GM23338 (cell line): Measurements from ENCODE around the gene CAT. TPM values are rescaled to one million over a fixed set of nuclear protein-coding genes. Genes with fewer than 3 reads are reported as not detected.

Experiments used
- ATAC-seq: fragments of 200-7000 bp; cut with Tn5 transposase; 3 replicates; pipeline ENCODE4 v1.9.1; 2020
- DNase-seq: peaks from one replicate; pipeline ENCODE4 v3.0.0-alpha.2; 2015; ENCODE audit warnings: low spot score
- H2AFZ ChIP-seq: fragments of 200-600 bp; sonication (generic); 2 replicates; pipeline ENCODE4 v1.8.0; 2016; ENCODE audit warnings: antibody characterized with exemption, mild to moderate bottlenecking, moderate library complexity
- H3F3A ChIP-seq: fragments of 200-600 bp; sonication (generic); replicated peaks from 2 replicates; pipeline ENCODE4 v1.8.0; 2017; ENCODE audit warnings: antibody characterized with exemption, mixed run types, low read depth
- H3K27ac ChIP-seq: fragments of 200-600 bp; sonication (generic); 2 replicates; pipeline ENCODE4 v1.6.1; 2016; ENCODE audit warnings: low read depth
- H3K27me3 ChIP-seq: fragments of 200-600 bp; sonication (generic); 2 replicates; pipeline ENCODE4 v1.8.0; 2016; ENCODE audit warnings: mild to moderate bottlenecking, mixed run types, moderate library complexity; ENCODE audit not compliant: insufficient read depth
- H3K36me3 ChIP-seq: fragments of 200-600 bp; sonication (generic); 2 replicates; pipeline ENCODE4 v1.8.0; 2016; ENCODE audit warnings: mild to moderate bottlenecking; ENCODE audit not compliant: insufficient read depth
- H3K4me1 ChIP-seq: fragments of 200-600 bp; sonication (generic); 2 replicates; pipeline ENCODE4 v1.8.0; 2016; ENCODE audit warnings: mild to moderate bottlenecking, moderate library complexity; ENCODE audit not compliant: insufficient read depth
- H3K4me2 ChIP-seq: fragments of 200-600 bp; sonication (generic); 2 replicates; pipeline ENCODE4 v1.7.1; 2017; ENCODE audit warnings: mixed run types
- H3K4me3 ChIP-seq: fragments of 200-600 bp; sonication (generic); 2 replicates; pipeline ENCODE4 v1.6.1; 2016; ENCODE audit warnings: mixed run types
- H3K79me2 ChIP-seq: fragments of 200-600 bp; sonication (generic); replicated peaks from 2 replicates; pipeline ENCODE4 v1.8.0; 2017; ENCODE audit warnings: mild to moderate bottlenecking; ENCODE audit not compliant: insufficient read depth
- H3K9me2 ChIP-seq: fragments of 200-600 bp; sonication (generic); 2 replicates; pipeline ENCODE4 v1.8.0; 2017; ENCODE audit not compliant: insufficient read depth
- H4K20me1 ChIP-seq: fragments of 200-600 bp; sonication (generic); replicated peaks from 2 replicates; pipeline ENCODE4 v1.8.0; 2017; ENCODE audit warnings: mild to moderate bottlenecking; ENCODE audit not compliant: insufficient read depth
- H3K27ac Mint-ChIP-seq: 2 replicates; pipeline ENCODE4 v1.8.0; 2020; ENCODE audit warnings: inconsistent platforms, mild to moderate bottlenecking, moderate library complexity, mixed read lengths
- H3K27me3 Mint-ChIP-seq: 3 replicates; pipeline ENCODE4 v1.8.0; 2022; ENCODE audit warnings: low read depth, mild to moderate bottlenecking, moderate library complexity, mixed read lengths, inconsistent platforms; ENCODE audit not compliant: insufficient read depth, poor library complexity
- H3K36me3 Mint-ChIP-seq: 3 replicates; pipeline ENCODE4 v1.8.0; 2021; ENCODE audit warnings: low read depth, mild to moderate bottlenecking, inconsistent platforms, moderate library complexity, mixed read lengths
- H3K4me1 Mint-ChIP-seq: 3 replicates; pipeline ENCODE4 v1.8.0; 2020; ENCODE audit warnings: mild to moderate bottlenecking, inconsistent platforms, mixed read lengths
- H3K4me3 Mint-ChIP-seq: 3 replicates; pipeline ENCODE4 v1.8.0; 2021; ENCODE audit warnings: moderate library complexity, mild to moderate bottlenecking, inconsistent platforms, mixed read lengths
- H3K9me3 Mint-ChIP-seq: 3 replicates; pipeline ENCODE4 v1.8.0; 2020; ENCODE audit warnings: moderate library complexity, mild to moderate bottlenecking, inconsistent platforms, mixed read lengths
- EZH2 ChIP-seq: fragments of 200-600 bp; sonication (generic); IDR thresholded peaks from one replicate; pipeline ENCODE4 v1.8.0; 2017; ENCODE audit warnings: antibody characterized with exemption, mild to moderate bottlenecking, low read depth; ENCODE audit not compliant: unreplicated experiment
- EZH2phosphoT487 ChIP-seq: fragments of 200-600 bp; sonication (generic); IDR thresholded peaks from one replicate; pipeline ENCODE4 v1.8.1; 2018; ENCODE audit warnings: antibody characterized with exemption; ENCODE audit not compliant: unreplicated experiment
- JUNB ChIP-seq: IDR thresholded peaks from one replicate; pipeline ENCODE4 v1.6.1; 2016; ENCODE audit warnings: antibody characterized with exemption; ENCODE audit not compliant: unreplicated experiment
- NANOG ChIP-seq: IDR thresholded peaks from 2 replicates; pipeline ENCODE4 v1.6.1; 2016; ENCODE audit warnings: antibody characterized with exemption, borderline replicate concordance
- POLR2AphosphoS5 ChIP-seq: IDR thresholded peaks from 2 replicates; pipeline ENCODE4 v1.6.1; 2016; ENCODE audit warnings: antibody characterized with exemption, low read depth
- STAT1 ChIP-seq: IDR thresholded peaks from one replicate; pipeline ENCODE4 v1.6.1; 2016; ENCODE audit warnings: antibody characterized with exemption; ENCODE audit not compliant: unreplicated experiment
- ZNF114 ChIP-seq: fragments of 250-450 bp; sonication (Bioruptor Pico); IDR thresholded peaks from 2 replicates; pipeline ENCODE4 v1.5.0; 2020; ENCODE audit warnings: mild to moderate bottlenecking, moderate library complexity
- polyA plus RNA-seq: library from polyadenylated mRNA; unstranded; fragments of >200 nt; fragmentation: Nextera tagmentation; extraction: Ambion mirVana; gene quantifications from 2 replicates; pipeline ENCODE4 v1.2.1, GENCODE V29; 2016
- total RNA-seq: library from RNA; depleted of rRNA; stranded (reverse); fragments of >200 nt; shearing (Covaris generic); gene quantifications from 2 replicates; pipeline ENCODE4 v1.2.3, GENCODE V29; 2014
- TF ChIP-seq, protein P1 (sequence below): IDR thresholded peaks from one replicate; pipeline ENCODE4 v1.6.1; 2018; ENCODE audit warnings: antibody characterized with exemption; ENCODE audit not compliant: unreplicated experiment
- TF ChIP-seq, protein P2 (sequence below): IDR thresholded peaks from 2 replicates; pipeline ENCODE4 v1.6.1; 2016; ENCODE audit warnings: antibody characterized with exemption
- TF ChIP-seq, protein P3 (sequence below): fragments of 250-450 bp; sonication (Bioruptor Pico); IDR thresholded peaks from 2 replicates; pipeline ENCODE4 v1.5.0; 2020; ENCODE audit warnings: mild to moderate bottlenecking, moderate library complexity

CAT gene
- total and polyA plus RNA-seq, 2 experiments from 2014 or later: 15.9 to 24.0 TPM

DNA sequence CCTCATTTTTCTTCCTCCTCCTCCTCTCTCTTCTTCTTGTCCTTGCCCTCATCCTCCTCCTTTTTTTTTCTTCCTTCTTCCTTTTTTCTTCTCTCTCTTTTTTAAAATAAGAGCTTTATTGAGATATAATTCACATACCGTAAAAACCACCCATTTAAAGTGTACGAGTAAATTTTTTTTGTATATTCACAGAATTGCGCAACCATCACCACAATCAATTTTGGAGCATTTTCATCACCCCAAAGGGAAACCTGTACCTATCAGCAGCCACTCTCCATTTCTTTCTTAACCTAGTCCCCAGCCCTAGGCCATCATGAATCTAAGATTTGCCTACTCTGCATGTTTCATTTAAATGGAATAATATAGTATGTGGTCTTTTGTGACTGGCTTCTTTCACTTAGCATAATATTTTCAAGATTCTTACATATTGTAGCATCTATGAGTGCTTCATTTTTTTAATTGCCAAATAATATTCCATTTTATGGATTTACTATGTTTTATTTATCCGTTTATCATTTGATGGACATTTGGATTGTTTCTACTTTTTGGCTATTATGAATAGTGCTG, 35.0 kb downstream of the CAT start (continued):
- TF ChIP-seq ZNF114 (CRISPR knock-in tag) (no peak), JUNB (no peak), EZH2phosphoT487 (no peak), POLR2AphosphoS5 (no peak), STAT1 (no peak)
- TF ChIP-seq, protein P1, sequence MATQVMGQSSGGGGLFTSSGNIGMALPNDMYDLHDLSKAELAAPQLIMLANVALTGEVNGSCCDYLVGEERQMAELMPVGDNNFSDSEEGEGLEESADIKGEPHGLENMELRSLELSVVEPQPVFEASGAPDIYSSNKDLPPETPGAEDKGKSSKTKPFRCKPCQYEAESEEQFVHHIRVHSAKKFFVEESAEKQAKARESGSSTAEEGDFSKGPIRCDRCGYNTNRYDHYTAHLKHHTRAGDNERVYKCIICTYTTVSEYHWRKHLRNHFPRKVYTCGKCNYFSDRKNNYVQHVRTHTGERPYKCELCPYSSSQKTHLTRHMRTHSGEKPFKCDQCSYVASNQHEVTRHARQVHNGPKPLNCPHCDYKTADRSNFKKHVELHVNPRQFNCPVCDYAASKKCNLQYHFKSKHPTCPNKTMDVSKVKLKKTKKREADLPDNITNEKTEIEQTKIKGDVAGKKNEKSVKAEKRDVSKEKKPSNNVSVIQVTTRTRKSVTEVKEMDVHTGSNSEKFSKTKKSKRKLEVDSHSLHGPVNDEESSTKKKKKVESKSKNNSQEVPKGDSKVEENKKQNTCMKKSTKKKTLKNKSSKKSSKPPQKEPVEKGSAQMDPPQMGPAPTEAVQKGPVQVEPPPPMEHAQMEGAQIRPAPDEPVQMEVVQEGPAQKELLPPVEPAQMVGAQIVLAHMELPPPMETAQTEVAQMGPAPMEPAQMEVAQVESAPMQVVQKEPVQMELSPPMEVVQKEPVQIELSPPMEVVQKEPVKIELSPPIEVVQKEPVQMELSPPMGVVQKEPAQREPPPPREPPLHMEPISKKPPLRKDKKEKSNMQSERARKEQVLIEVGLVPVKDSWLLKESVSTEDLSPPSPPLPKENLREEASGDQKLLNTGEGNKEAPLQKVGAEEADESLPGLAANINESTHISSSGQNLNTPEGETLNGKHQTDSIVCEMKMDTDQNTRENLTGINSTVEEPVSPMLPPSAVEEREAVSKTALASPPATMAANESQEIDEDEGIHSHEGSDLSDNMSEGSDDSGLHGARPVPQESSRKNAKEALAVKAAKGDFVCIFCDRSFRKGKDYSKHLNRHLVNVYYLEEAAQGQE: no peak
- TF ChIP-seq, protein P2, sequence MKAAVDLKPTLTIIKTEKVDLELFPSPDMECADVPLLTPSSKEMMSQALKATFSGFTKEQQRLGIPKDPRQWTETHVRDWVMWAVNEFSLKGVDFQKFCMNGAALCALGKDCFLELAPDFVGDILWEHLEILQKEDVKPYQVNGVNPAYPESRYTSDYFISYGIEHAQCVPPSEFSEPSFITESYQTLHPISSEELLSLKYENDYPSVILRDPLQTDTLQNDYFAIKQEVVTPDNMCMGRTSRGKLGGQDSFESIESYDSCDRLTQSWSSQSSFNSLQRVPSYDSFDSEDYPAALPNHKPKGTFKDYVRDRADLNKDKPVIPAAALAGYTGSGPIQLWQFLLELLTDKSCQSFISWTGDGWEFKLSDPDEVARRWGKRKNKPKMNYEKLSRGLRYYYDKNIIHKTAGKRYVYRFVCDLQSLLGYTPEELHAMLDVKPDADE: no peak

- no peaks in the 10 kb centered on the region for H3K27me3 ChIP-seq
- 0 out of 2 replicates have a peak, but pooled peaks cover 3% of the 10 kb centered on the region for H3K36me3 ChIP-seq
- TF ChIP-seq POLR2AphosphoS5: no peak
- TF ChIP-seq JUNB: no peak
- no peak for TF ChIP-seq STAT1
- no peak for TF ChIP-seq EZH2
- TF ChIP-seq NANOG: no peak
- TF ChIP-seq, protein P3, sequence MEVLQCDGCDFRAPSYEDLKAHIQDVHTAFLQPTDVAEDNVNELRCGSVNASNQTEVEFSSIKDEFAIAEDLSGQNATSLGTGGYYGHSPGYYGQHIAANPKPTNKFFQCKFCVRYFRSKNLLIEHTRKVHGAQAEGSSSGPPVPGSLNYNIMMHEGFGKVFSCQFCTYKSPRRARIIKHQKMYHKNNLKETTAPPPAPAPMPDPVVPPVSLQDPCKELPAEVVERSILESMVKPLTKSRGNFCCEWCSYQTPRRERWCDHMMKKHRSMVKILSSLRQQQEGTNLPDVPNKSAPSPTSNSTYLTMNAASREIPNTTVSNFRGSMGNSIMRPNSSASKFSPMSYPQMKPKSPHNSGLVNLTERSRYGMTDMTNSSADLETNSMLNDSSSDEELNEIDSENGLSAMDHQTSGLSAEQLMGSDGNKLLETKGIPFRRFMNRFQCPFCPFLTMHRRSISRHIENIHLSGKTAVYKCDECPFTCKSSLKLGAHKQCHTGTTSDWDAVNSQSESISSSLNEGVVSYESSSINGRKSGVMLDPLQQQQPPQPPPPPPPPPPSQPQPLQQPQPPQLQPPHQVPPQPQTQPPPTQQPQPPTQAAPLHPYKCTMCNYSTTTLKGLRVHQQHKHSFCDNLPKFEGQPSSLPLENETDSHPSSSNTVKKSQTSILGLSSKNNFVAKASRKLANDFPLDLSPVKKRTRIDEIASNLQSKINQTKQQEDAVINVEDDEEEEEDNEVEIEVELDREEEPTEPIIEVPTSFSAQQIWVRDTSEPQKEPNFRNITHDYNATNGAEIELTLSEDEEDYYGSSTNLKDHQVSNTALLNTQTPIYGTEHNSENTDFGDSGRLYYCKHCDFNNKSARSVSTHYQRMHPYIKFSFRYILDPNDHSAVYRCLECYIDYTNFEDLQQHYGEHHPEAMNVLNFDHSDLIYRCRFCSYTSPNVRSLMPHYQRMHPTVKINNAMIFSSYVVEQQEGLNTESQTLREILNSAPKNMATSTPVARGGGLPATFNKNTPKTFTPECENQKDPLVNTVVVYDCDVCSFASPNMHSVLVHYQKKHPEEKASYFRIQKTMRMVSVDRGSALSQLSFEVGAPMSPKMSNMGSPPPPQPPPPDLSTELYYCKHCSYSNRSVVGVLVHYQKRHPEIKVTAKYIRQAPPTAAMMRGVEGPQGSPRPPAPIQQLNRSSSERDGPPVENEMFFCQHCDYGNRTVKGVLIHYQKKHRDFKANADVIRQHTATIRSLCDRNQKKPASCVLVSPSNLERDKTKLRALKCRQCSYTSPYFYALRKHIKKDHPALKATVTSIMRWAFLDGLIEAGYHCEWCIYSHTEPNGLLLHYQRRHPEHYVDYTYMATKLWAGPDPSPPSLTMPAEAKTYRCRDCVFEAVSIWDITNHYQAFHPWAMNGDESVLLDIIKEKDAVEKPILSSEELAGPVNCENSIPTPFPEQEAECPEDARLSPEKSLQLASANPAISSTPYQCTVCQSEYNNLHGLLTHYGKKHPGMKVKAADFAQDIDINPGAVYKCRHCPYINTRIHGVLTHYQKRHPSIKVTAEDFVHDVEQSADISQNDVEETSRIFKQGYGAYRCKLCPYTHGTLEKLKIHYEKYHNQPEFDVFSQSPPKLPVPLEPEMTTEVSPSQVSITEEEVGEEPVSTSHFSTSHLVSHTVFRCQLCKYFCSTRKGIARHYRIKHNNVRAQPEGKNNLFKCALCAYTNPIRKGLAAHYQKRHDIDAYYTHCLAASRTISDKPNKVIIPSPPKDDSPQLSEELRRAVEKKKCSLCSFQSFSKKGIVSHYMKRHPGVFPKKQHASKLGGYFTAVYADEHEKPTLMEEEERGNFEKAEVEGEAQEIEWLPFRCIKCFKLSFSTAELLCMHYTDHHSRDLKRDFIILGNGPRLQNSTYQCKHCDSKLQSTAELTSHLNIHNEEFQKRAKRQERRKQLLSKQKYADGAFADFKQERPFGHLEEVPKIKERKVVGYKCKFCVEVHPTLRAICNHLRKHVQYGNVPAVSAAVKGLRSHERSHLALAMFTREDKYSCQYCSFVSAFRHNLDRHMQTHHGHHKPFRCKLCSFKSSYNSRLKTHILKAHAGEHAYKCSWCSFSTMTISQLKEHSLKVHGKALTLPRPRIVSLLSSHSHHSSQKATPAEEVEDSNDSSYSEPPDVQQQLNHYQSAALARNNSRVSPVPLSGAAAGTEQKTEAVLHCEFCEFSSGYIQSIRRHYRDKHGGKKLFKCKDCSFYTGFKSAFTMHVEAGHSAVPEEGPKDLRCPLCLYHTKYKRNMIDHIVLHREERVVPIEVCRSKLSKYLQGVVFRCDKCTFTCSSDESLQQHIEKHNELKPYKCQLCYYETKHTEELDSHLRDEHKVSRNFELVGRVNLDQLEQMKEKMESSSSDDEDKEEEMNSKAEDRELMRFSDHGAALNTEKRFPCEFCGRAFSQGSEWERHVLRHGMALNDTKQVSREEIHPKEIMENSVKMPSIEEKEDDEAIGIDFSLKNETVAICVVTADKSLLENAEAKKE (CRISPR knock-in tag): no peak
- no peak overlapping the region for H3K4me3 ChIP-seq
- DNase-seq (no peak), ATAC-seq (no peak)
- no peaks in the 10 kb centered on the region for H3F3A ChIP-seq
- no peaks in the 10 kb centered on the region for H3K9me2 ChIP-seq
- H3K27ac Mint-ChIP-seq: no peak overlapping the region
- H2AFZ ChIP-seq: no peak overlapping the region
- H3K27me3 Mint-ChIP-seq: no peaks in the 10 kb centered on the region
- no peaks in the 10 kb centered on the region for H3K79me2 ChIP-seq
- H3K4me1 Mint-ChIP-seq: no peaks in the 10 kb centered on the region
- H3K36me3 Mint-ChIP-seq: peaks cover 11% of the 10 kb centered on the region; the same call in 2 of the 3 replicates
- H3K27ac ChIP-seq: no peak overlapping the region
- no peak overlapping the region for H3K4me2 ChIP-seq
- no peaks in the 10 kb centered on the region for H4K20me1 ChIP-seq
- H3K4me1 ChIP-seq: no peaks in the 10 kb centered on the region
- no peak overlapping the region for H3K4me3 Mint-ChIP-seq
- no peaks in the 10 kb centered on the region for H3K9me3 Mint-ChIP-seq
These were observed 36.9 kb downstream of the CAT start for GRCh38 chr11:34475656-34476055.
